Neural cell (in vitro differentiated cells): ENCODE results near the gene LRRC10B. TPM values are rescaled to one million over a fixed set of nuclear protein-coding genes. Genes with fewer than 3 reads are reported as not detected.

Experiments
- H2AFZ ChIP-seq: fragments of 200-600, 300-800 bp; sonication (generic), shearing (Covaris generic); 2 replicates; pipeline ENCODE4 v1.6.0; 2014; ENCODE audit warnings: low read depth, mild to moderate bottlenecking, antibody characterized with exemption, low read length, moderate library complexity
- H3F3A ChIP-seq: fragments of 200-600 bp; shearing (Covaris generic); 2 replicates; pipeline ENCODE4 v1.6.1; 2016; ENCODE audit warnings: mild to moderate bottlenecking, moderate library complexity, mixed read lengths, antibody characterized with exemption, low read length; ENCODE audit not compliant: insufficient read depth, poor library complexity, severe bottlenecking
- H3K27ac ChIP-seq: fragments of 200-600, 300-800 bp; sonication (generic), shearing (Covaris generic); 2 replicates; pipeline ENCODE4 v1.5.1; 2014; ENCODE audit warnings: mild to moderate bottlenecking, low read length, moderate library complexity
- H3K27me3 ChIP-seq: fragments of 300-800, 200-600 bp; sonication (generic), shearing (Covaris generic); 2 replicates; pipeline ENCODE4 v1.6.0; 2014; ENCODE audit warnings: mild to moderate bottlenecking, low read depth, low read length, moderate library complexity; ENCODE audit not compliant: insufficient read depth
- H3K36me3 ChIP-seq: fragments of 300-800, 200-600 bp; sonication (generic), shearing (Covaris generic); 2 replicates; pipeline ENCODE4 v1.5.1; 2014; ENCODE audit warnings: mild to moderate bottlenecking, antibody characterized with exemption, low read length, moderate library complexity; ENCODE audit not compliant: insufficient read depth
- H3K4me2 ChIP-seq: fragments of 300-800, 200-600 bp; sonication (generic), shearing (Covaris generic); 2 replicates; pipeline ENCODE4 v1.6.0; 2014; ENCODE audit warnings: mild to moderate bottlenecking, low read length
- H3K4me3 ChIP-seq: fragments of 300-800, 200-600 bp; sonication (generic), shearing (Covaris generic); 2 replicates; pipeline ENCODE4 v1.5.1; 2014; ENCODE audit warnings: mild to moderate bottlenecking, low read length, moderate library complexity
- H3K79me2 ChIP-seq: fragments of 200-600 bp; shearing (Covaris generic); replicated peaks from 2 replicates; pipeline ENCODE4 v1.6.0; 2014; ENCODE audit warnings: mild to moderate bottlenecking, low read length, moderate library complexity; ENCODE audit not compliant: insufficient read depth
- H3K9ac ChIP-seq: fragments of 300-800, 200-600 bp; sonication (generic), shearing (Covaris generic); 2 replicates; pipeline ENCODE4 v1.6.1; 2016; ENCODE audit warnings: mild to moderate bottlenecking, low read length, mixed read lengths
- H3K9me2 ChIP-seq: fragments of 200-600 bp; shearing (Covaris generic); 2 replicates; pipeline ENCODE4 v1.6.1; 2016; ENCODE audit warnings: mild to moderate bottlenecking, low read length, mixed read lengths; ENCODE audit not compliant: insufficient read depth
- H3K9me3 ChIP-seq: fragments of 200-600, 300-800 bp; sonication (generic), shearing (Covaris generic); 2 replicates; pipeline ENCODE4 v1.6.1; 2016; ENCODE audit warnings: mild to moderate bottlenecking, mixed run types, low read length, moderate library complexity, mixed read lengths
- H4K20me1 ChIP-seq: fragments of 200-600 bp; shearing (Covaris generic); 2 replicates; pipeline ENCODE4 v1.6.1; 2016; ENCODE audit warnings: mild to moderate bottlenecking, mixed run types; ENCODE audit not compliant: insufficient read depth
- EP300 ChIP-seq: fragments of 450-650 bp; conservative IDR thresholded peaks from 2 replicates; pipeline ENCODE4 v1.6.1; 2014; ENCODE audit warnings: antibody characterized with exemption, mild to moderate bottlenecking, moderate library complexity; ENCODE audit not compliant: poor library complexity, severe bottlenecking
- EZH2 ChIP-seq: fragments of 200-600, 300-800 bp; shearing (Covaris generic), sonication (generic); IDR thresholded peaks from 2 replicates; pipeline ENCODE4 v1.6.1; 2014; ENCODE audit warnings: antibody characterized with exemption, low read length, borderline replicate concordance, mild to moderate bottlenecking; ENCODE audit not compliant: insufficient read depth, poor library complexity, severe bottlenecking
- MXI1 ChIP-seq: fragments of 450-650 bp; conservative IDR thresholded peaks from 2 replicates; pipeline ENCODE4 v1.6.1; 2014; ENCODE audit warnings: antibody characterized with exemption, mild to moderate bottlenecking; ENCODE audit not compliant: poor library complexity, severe bottlenecking
- POLR2AphosphoS5 ChIP-seq: IDR thresholded peaks from 2 replicates; pipeline ENCODE4 v1.6.1; 2012
- RAD21 ChIP-seq: fragments of 450-650 bp; conservative IDR thresholded peaks from 2 replicates; pipeline ENCODE4 v1.6.1; 2014; ENCODE audit warnings: antibody characterized with exemption, mild to moderate bottlenecking, moderate library complexity
- SMC3 ChIP-seq: fragments of 450-650 bp; conservative IDR thresholded peaks from 2 replicates; pipeline ENCODE4 v1.6.1; 2014; ENCODE audit warnings: antibody characterized with exemption, mild to moderate bottlenecking, moderate library complexity; ENCODE audit not compliant: poor library complexity
- TAF1 ChIP-seq: IDR thresholded peaks from 2 replicates; pipeline ENCODE4 v1.6.1; 2012; ENCODE audit warnings: low read depth
- polyA plus RNA-seq: library from polyadenylated mRNA; depleted of rRNA; stranded (reverse); fragments of >200 nt; gene quantifications from 2 replicates; pipeline ENCODE4 v1.2.3, GENCODE V29; 2014
- TF ChIP-seq, protein P1 (sequence below): IDR thresholded peaks from 2 replicates; pipeline ENCODE4 v1.6.1; 2012; ENCODE audit warnings: borderline replicate concordance
- TF ChIP-seq, protein P2 (sequence below): fragments of 450-650 bp; IDR thresholded peaks from 2 replicates; pipeline ENCODE4 v1.5.1; 2014; ENCODE audit warnings: antibody characterized with exemption, mild to moderate bottlenecking, moderate library complexity; ENCODE audit not compliant: poor library complexity, severe bottlenecking

LRRC10B gene
- polyA plus RNA-seq, 1 donor from 2014 or later, result 12.4 TPM

DNA sequence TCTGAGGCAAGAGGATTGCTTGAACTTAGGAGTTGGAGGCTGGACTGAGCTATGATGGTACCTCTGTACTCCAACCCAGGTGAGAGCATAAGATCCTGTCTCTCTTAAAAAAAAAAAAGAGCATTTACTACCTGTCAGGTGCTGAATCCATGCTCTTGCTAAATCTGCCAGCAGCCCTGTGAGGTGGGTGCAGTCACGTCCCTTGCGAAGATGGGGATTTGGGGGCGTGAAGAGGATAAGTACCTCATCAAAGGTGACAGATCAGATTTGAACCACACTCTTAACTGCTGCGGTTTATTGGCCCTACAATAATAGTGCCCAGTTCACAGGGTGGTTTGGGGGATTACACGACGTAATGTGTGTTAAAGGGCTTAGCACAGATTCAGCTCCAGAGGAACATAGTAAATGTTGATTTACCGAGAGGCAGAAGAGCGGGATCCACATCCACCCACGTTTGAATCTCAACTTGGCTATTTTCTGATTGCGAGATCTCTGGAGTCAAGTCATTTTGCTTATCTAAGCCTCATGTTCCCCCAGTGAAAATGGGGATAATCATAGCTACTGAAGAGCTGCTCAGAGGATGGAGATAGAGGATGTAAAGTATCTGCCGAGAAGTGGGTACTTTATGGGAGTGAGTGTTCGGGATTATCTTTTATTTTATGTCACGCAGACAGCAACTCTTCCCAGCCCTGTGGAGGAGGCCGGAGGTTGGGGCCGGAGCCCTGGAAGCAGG, 28.1 kb upstream of the LRRC10B start:
- H3K27me3 ChIP-seq, result no peaks in the 10 kb centered on the region
- no peaks in the 10 kb centered on the region for H3K9me2 ChIP-seq
- H3F3A ChIP-seq, result peaks cover 6% of the 10 kb centered on the region
- H3K9ac ChIP-seq, result peak overlapping the region; percentile 59
- peak overlapping the region; percentile 76 for H3K4me2 ChIP-seq
- peak overlapping the region; percentile 78 for H3K27ac ChIP-seq
- no peak for TF ChIP-seq POLR2AphosphoS5
- TF ChIP-seq, protein P1, sequence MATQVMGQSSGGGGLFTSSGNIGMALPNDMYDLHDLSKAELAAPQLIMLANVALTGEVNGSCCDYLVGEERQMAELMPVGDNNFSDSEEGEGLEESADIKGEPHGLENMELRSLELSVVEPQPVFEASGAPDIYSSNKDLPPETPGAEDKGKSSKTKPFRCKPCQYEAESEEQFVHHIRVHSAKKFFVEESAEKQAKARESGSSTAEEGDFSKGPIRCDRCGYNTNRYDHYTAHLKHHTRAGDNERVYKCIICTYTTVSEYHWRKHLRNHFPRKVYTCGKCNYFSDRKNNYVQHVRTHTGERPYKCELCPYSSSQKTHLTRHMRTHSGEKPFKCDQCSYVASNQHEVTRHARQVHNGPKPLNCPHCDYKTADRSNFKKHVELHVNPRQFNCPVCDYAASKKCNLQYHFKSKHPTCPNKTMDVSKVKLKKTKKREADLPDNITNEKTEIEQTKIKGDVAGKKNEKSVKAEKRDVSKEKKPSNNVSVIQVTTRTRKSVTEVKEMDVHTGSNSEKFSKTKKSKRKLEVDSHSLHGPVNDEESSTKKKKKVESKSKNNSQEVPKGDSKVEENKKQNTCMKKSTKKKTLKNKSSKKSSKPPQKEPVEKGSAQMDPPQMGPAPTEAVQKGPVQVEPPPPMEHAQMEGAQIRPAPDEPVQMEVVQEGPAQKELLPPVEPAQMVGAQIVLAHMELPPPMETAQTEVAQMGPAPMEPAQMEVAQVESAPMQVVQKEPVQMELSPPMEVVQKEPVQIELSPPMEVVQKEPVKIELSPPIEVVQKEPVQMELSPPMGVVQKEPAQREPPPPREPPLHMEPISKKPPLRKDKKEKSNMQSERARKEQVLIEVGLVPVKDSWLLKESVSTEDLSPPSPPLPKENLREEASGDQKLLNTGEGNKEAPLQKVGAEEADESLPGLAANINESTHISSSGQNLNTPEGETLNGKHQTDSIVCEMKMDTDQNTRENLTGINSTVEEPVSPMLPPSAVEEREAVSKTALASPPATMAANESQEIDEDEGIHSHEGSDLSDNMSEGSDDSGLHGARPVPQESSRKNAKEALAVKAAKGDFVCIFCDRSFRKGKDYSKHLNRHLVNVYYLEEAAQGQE, result no peak
- no peak for TF ChIP-seq MXI1
- TF ChIP-seq RAD21, result no peak
- no peak for TF ChIP-seq EP300
- no peak for TF ChIP-seq SMC3
- TF ChIP-seq EZH2, result no peak
- no peak for TF ChIP-seq TAF1
- TF ChIP-seq, protein P2, sequence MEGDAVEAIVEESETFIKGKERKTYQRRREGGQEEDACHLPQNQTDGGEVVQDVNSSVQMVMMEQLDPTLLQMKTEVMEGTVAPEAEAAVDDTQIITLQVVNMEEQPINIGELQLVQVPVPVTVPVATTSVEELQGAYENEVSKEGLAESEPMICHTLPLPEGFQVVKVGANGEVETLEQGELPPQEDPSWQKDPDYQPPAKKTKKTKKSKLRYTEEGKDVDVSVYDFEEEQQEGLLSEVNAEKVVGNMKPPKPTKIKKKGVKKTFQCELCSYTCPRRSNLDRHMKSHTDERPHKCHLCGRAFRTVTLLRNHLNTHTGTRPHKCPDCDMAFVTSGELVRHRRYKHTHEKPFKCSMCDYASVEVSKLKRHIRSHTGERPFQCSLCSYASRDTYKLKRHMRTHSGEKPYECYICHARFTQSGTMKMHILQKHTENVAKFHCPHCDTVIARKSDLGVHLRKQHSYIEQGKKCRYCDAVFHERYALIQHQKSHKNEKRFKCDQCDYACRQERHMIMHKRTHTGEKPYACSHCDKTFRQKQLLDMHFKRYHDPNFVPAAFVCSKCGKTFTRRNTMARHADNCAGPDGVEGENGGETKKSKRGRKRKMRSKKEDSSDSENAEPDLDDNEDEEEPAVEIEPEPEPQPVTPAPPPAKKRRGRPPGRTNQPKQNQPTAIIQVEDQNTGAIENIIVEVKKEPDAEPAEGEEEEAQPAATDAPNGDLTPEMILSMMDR, result no peak
- H2AFZ ChIP-seq, result no peak overlapping the region
- H4K20me1 ChIP-seq, result no peaks in the 10 kb centered on the region
- H3K79me2 ChIP-seq, result no peaks in the 10 kb centered on the region
- peak overlapping the region; percentile 58 for H3K4me3 ChIP-seq
- no peaks in the 10 kb centered on the region for H3K9me3 ChIP-seq
- no peaks in the 10 kb centered on the region for H3K36me3 ChIP-seq

DNA sequence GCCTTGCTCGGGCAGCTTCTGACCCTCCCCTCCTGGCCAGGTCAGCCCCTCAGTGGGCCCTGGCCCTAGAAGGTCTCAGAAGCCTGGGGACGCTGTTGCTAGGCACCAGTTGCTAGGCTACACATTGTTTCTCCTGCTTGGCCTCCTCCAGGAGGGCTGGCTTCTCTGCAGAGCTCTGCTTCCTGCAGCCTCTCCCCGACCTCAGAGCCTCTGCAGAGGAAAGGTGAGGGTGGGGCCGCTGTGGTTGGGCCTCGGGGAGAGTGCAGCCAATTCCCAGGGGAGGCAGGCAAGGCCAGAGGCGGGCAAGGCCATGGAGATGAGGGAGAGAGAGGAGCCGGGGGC, 27.6 kb upstream of the LRRC10B start:
- no peaks in the 10 kb centered on the region for H3K79me2 ChIP-seq
- H3K9ac ChIP-seq, result peak overlapping the region; percentile 59
- H4K20me1 ChIP-seq, result no peaks in the 10 kb centered on the region
- no peaks in the 10 kb centered on the region for H3K9me3 ChIP-seq
- peak overlapping the region; percentile 58 for H3K4me3 ChIP-seq
- H3K4me2 ChIP-seq, result peak overlapping the region; percentile 76
- TF ChIP-seq, protein P2, result no peak
- TF ChIP-seq EZH2 (no peak), SMC3 (no peak), POLR2AphosphoS5 (no peak), MXI1 (peak; percentile 70), EP300 (peak; percentile 62), RAD21 (peak; percentile 27), TAF1 (no peak)
- TF ChIP-seq, protein P1, result no peak
- peak overlapping the region; percentile 78 for H3K27ac ChIP-seq
- H3K27me3 ChIP-seq, result no peaks in the 10 kb centered on the region
- H3F3A ChIP-seq, result peaks cover 6% of the 10 kb centered on the region
- H3K36me3 ChIP-seq, result no peaks in the 10 kb centered on the region
- no peaks in the 10 kb centered on the region for H3K9me2 ChIP-seq
- no peak overlapping the region for H2AFZ ChIP-seq
